ENCODE data around the gene KCNJ10.
A peak's percentile ranks its signal among the peaks of the same experiment; 100 is the strongest.

DNA sequence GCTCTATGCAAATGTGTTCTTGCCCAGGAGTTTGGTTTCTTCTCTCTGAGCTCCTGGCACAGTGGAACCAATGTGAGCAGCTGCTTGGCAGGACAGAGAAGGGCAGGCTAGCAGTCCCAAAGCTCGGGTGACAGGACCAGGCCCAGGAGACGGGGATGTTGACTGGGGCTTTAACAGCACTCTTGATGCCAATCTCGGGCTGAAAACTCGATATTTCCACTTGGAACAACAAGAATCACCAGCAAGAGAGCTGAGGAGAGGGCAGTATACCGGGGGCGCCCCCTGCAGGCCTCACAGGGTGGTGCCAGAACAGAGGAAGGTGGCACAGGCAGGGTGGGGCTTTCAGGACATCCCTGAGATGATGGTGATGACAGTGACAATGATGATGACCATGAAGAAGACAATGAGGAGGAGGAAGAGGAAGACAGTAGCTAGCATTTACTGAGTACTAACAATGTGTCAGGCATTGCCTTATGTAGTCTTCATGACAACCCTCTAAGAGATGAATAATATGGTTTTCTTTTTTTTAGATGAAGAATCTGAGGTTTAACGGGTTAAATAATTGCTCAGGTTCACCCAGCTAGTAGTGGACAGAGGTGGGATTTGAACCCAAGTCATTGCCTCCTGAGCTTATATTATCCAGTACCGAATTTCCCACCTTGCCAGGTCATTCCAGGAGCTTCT, 8.7 kb upstream of the KCNJ10 start:
- TF ChIP-seq, protein P1, sequence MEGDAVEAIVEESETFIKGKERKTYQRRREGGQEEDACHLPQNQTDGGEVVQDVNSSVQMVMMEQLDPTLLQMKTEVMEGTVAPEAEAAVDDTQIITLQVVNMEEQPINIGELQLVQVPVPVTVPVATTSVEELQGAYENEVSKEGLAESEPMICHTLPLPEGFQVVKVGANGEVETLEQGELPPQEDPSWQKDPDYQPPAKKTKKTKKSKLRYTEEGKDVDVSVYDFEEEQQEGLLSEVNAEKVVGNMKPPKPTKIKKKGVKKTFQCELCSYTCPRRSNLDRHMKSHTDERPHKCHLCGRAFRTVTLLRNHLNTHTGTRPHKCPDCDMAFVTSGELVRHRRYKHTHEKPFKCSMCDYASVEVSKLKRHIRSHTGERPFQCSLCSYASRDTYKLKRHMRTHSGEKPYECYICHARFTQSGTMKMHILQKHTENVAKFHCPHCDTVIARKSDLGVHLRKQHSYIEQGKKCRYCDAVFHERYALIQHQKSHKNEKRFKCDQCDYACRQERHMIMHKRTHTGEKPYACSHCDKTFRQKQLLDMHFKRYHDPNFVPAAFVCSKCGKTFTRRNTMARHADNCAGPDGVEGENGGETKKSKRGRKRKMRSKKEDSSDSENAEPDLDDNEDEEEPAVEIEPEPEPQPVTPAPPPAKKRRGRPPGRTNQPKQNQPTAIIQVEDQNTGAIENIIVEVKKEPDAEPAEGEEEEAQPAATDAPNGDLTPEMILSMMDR (IDR thresholded peaks at IDR 0.05; ENCODE audit: borderline replicate concordance, extremely low read depth, low read length, poor library complexity, severe bottlenecking), result peak; percentile 90
- TF ChIP-seq EZH2 (IDR thresholded peaks at IDR 0.05; ENCODE audit: borderline replicate concordance, low read depth, low read length, severe bottlenecking), result no peak
